Endothelial cell (in vitro differentiated cells): ENCODE data around the gene GTF2F1. TPM values are rescaled to one million over a fixed set of nuclear protein-coding genes. Genes with fewer than 3 reads are reported as not detected.
"Not testable (repeated sequence)": the region's sequence is repeated elsewhere in the genome, so short reads cannot be mapped to it uniquely, and the experiment has no call there.

Source experiments
- DNase-seq: peaks from one replicate; pipeline ENCODE4 v3.0.0; 2021; ENCODE audit warnings: low spot score
- H3K27ac Mint-ChIP-seq: one replicate; pipeline ENCODE4 v1.8.0; 2021; ENCODE audit warnings: mixed read lengths, inconsistent platforms; ENCODE audit not compliant: unreplicated experiment
- H3K27me3 Mint-ChIP-seq: one replicate; pipeline ENCODE4 v1.8.0; 2021; ENCODE audit warnings: mild to moderate bottlenecking, moderate library complexity, mixed read lengths, inconsistent platforms; ENCODE audit not compliant: unreplicated experiment
- H3K36me3 Mint-ChIP-seq: one replicate; pipeline ENCODE4 v1.8.0; 2021; ENCODE audit warnings: mild to moderate bottlenecking, low read depth, mixed read lengths, inconsistent platforms; ENCODE audit not compliant: unreplicated experiment
- H3K4me1 Mint-ChIP-seq: one replicate; pipeline ENCODE4 v1.8.0; 2021; ENCODE audit warnings: mild to moderate bottlenecking, mixed read lengths, inconsistent platforms; ENCODE audit not compliant: unreplicated experiment
- H3K4me3 Mint-ChIP-seq: one replicate; pipeline ENCODE4 v1.8.0; 2021; ENCODE audit warnings: mild to moderate bottlenecking, mixed read lengths, inconsistent platforms; ENCODE audit not compliant: unreplicated experiment
- H3K9me3 Mint-ChIP-seq: one replicate; pipeline ENCODE4 v1.8.0; 2021; ENCODE audit warnings: mixed read lengths, inconsistent platforms; ENCODE audit not compliant: unreplicated experiment
- total RNA-seq: library from RNA; stranded (reverse); fragmentation: NEBNext Ultra II Directional; extraction: Animal tissue kit (Norgen Biotek cat#: 25700); gene quantifications from one replicate; pipeline ENCODE4 v1.2.1, GENCODE V29; 2021; ENCODE audit not compliant: unreplicated experiment
- TF ChIP-seq, protein P1 (sequence below): fragments of 200-600 bp; sonication (generic); IDR thresholded peaks from one replicate; pipeline ENCODE4 v1.5.0; 2021; ENCODE audit warnings: antibody characterized with exemption; ENCODE audit not compliant: unreplicated experiment

GTF2F1 gene
- total RNA-seq, 1 donor from 2014 or later: 95.5 TPM

DNA sequence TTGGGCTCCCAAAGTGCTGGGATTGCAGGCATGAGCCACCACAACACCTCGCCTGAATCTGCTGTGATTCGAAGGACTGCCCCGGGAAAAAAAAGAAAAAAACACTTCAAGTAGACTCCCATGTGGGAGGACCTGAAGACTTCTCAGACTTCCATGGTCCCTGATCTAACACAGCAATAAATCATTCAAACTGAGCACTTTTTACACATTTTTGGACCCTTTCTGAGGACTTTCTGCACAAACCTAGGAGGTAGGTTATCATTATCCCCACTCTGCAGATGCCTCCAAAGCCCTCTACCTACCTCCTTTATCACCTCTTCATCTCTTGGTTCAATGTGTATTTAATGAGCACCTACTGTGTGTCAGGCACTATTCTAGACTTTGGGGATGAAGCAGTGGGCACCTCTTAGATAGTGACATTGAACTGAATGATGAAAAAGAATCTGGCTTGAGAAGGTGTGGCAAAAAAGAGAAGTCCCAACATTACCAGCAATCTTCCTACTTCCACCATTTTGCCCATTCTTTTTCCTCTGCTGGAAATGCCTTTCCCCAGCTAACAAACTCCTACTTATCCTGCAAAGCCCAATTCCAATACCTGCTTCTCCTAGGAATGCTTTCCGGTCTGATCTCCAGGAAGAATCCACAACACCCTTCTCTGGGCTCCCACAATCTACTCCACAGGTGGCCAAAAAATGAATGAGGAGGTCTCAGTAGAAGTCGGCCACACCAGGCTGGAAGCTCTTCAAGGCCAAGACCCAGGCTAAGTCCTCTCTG lies 33.2 kb downstream of the GTF2F1 start:
- peaks cover 9% of the 10 kb centered on the region for H3K4me1 Mint-ChIP-seq
- H3K36me3 Mint-ChIP-seq: no peaks in the 10 kb centered on the region
- TF ChIP-seq, protein P1, sequence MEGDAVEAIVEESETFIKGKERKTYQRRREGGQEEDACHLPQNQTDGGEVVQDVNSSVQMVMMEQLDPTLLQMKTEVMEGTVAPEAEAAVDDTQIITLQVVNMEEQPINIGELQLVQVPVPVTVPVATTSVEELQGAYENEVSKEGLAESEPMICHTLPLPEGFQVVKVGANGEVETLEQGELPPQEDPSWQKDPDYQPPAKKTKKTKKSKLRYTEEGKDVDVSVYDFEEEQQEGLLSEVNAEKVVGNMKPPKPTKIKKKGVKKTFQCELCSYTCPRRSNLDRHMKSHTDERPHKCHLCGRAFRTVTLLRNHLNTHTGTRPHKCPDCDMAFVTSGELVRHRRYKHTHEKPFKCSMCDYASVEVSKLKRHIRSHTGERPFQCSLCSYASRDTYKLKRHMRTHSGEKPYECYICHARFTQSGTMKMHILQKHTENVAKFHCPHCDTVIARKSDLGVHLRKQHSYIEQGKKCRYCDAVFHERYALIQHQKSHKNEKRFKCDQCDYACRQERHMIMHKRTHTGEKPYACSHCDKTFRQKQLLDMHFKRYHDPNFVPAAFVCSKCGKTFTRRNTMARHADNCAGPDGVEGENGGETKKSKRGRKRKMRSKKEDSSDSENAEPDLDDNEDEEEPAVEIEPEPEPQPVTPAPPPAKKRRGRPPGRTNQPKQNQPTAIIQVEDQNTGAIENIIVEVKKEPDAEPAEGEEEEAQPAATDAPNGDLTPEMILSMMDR: no peak
- no peak for DNase-seq
- peak overlapping the region; percentile 28 for H3K4me3 Mint-ChIP-seq
- no peak overlapping the region for H3K27ac Mint-ChIP-seq
- H3K9me3 Mint-ChIP-seq: peaks cover 5% of the 10 kb centered on the region
- H3K27me3 Mint-ChIP-seq: peaks cover 6% of the 10 kb centered on the region

DNA sequence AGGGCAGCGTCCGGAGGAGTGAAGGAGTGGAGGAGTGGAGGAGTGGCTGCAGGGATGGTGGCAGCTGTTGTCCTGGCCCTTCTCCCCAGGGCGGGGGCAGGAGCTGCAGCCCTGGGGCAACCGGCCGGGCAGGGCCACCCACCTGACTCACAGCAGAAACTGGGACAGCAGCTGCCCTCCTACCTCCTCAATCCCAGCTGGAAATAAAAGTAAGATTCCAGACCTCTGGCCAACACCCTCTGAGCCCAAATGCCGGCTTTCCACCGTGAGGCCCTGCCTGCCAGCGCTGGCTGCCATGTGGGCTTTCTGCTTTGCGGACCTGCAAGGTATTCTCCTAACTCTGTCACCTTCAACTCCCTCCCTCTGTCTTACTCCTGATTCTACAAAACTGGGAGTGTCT lies 35.0 kb downstream of the GTF2F1 start:
- DNase-seq: no peak
- H3K27me3 Mint-ChIP-seq: peaks cover 6% of the 10 kb centered on the region
- TF ChIP-seq, protein P1: no peak
- no peaks in the 10 kb centered on the region for H3K36me3 Mint-ChIP-seq
- no peak overlapping the region for H3K27ac Mint-ChIP-seq
- peaks cover 5% of the 10 kb centered on the region for H3K9me3 Mint-ChIP-seq
- H3K4me3 Mint-ChIP-seq: no peak overlapping the region
- H3K4me1 Mint-ChIP-seq: peaks cover 9% of the 10 kb centered on the region

DNA sequence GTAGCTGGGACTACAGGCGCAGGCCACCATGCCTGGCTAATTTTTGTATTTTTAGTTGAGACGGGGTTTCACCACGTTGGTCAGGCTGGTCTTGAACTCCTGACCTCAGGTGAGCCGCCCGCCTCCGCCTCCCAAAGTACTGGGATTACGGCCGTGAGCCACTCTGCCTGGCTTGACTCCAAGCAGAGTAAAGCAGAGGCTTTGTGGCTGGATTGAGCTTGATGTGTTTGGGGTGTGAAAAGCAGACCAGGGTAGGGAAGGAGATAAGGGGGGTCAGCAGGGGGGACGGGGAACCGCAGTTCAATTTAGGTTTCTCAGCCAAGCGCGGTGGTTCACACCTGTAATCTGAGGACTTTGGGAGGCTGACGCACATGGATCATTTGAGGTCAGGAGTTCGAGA lies 35.8 kb downstream of the GTF2F1 start:
- H3K27me3 Mint-ChIP-seq: peaks cover 3% of the 10 kb centered on the region
- no peak overlapping the region for H3K4me3 Mint-ChIP-seq
- H3K4me1 Mint-ChIP-seq: peaks cover 5% of the 10 kb centered on the region
- H3K36me3 Mint-ChIP-seq: no peaks in the 10 kb centered on the region
- TF ChIP-seq, protein P1: no peak
- peaks cover 5% of the 10 kb centered on the region for H3K9me3 Mint-ChIP-seq
- no peak overlapping the region for H3K27ac Mint-ChIP-seq
- DNase-seq: no peak

DNA sequence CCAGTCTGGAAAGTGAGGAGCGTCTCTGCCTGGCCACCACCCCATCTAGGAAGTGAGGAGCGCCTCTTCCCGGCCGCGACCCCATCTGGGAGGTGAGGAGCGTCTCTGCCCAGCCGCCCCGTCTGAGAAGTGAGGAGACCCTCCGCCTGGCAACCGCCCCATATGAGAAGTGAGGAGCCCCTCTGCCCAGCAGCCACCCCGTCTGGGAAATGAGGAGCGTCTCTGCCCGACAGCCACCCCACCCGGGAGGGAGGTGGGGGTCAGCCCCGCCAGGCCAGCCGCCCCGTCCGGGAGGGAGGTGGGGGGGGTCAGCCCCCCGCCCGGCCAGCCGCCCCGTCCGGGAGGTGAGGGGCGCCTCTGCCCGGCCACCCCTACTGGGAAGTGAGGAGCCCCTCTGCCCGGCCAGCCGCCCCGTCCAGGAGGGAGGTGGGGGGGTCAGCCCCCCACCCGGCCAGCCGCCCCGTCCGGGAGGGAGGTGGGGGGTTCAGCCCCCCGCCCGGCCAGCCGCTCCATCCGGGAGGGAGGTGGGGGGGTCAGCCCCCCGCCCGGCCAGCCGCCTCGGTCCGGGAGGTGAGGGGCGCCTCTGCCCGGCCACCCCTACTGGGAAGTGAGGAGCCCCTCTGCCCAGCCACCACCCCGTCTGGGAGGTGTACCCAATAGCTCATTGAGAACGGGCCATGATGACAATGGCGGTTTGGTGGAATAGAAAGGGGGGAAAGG lies 37.5 kb downstream of the GTF2F1 start:
- not testable (repeated sequence) for H3K4me1 Mint-ChIP-seq, H3K27ac Mint-ChIP-seq, H3K27me3 Mint-ChIP-seq, H3K4me3 Mint-ChIP-seq, H3K9me3 Mint-ChIP-seq, H3K36me3 Mint-ChIP-seq, DNase-seq

DNA sequence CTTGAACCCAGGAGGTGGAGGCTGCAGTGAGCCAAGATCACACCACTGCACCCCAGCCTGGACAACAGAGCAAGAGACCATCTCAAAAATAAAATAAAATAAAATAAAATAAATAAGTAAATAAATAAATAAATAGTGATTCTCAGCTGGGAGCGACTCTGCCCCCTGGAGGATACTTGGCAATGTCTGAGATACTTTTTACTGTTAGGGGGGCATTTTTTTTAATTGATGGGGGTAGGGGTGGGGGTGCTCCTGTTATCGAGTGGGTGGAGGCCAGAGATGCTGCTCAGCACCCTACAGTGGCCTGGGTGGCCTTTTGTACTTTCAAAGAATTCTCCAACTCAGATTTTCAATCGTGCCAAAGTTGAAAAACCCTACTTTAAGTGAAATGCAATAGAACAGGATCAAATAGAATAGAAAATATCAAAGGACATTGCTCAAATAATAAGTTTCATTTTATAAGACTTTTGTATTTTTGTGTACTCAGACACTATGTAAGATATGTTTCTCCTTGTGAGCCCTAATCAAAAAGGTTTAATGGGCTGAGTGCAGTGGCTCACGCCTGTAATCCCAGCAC lies 38.8 kb downstream of the GTF2F1 start:
- no peak overlapping the region for H3K4me3 Mint-ChIP-seq
- H3K27ac Mint-ChIP-seq: no peak overlapping the region
- H3K36me3 Mint-ChIP-seq: no peaks in the 10 kb centered on the region
- no peaks in the 10 kb centered on the region for H3K27me3 Mint-ChIP-seq
- DNase-seq: no peak
- H3K4me1 Mint-ChIP-seq: no peaks in the 10 kb centered on the region
- no peaks in the 10 kb centered on the region for H3K9me3 Mint-ChIP-seq
- TF ChIP-seq, protein P1: peak; percentile 42
